Left ventricle myocardium inferior (tissue), 1 donor: ENCODE measurements around the gene AQP4. TPM values are rescaled to one million over a fixed set of nuclear protein-coding genes. Genes with fewer than 3 reads are reported as not detected.

ENCODE experiments used
- DNase-seq: peaks from one replicate; pipeline ENCODE4 v3.0.0-alpha.2; 2020
- H3K27ac ChIP-seq: fragments of 200-600 bp; replicated peaks from 2 replicates; pipeline ENCODE4 v1.8.0; 2021
- H3K27me3 ChIP-seq: fragments of 200-600 bp; 2 replicates; pipeline ENCODE4 v1.8.0; 2021; ENCODE audit warnings: low read depth
- H3K36me3 ChIP-seq: fragments of 200-600 bp; 2 replicates; pipeline ENCODE4 v1.8.0; 2021
- H3K4me1 ChIP-seq: fragments of 200-600 bp; 2 replicates; pipeline ENCODE4 v1.8.0; 2021
- H3K4me3 ChIP-seq: fragments of 200-600 bp; 2 replicates; pipeline ENCODE4 v1.8.0; 2021; ENCODE audit warnings: mild to moderate bottlenecking, moderate library complexity
- H3K9me3 ChIP-seq: fragments of 200-600 bp; replicated peaks from 2 replicates; pipeline ENCODE4 v1.8.0; 2021
- intact Hi-C: fragments of 100-400 bp; cut with micrococcal nuclease; formaldehyde crosslinking; loops from one replicate; pipeline ENCODE4 v1.11.0; 2022
- long read RNA-seq: library from polyadenylated mRNA; unstranded; transcript quantifications from one replicate; pipeline ENCODE4 v2.0.0, GENCODE V29; 2021
- total RNA-seq: library from RNA; stranded (reverse); fragmentation: NEBNext Ultra II Directional; extraction: Animal tissue kit (Norgen Biotek cat#: 25700); gene quantifications from one replicate; pipeline ENCODE4 v1.2.1, GENCODE V29; 2021
- TF ChIP-seq, protein P1 (sequence below): fragments of 200-600 bp; IDR thresholded peaks from 2 replicates; pipeline ENCODE4 v1.8.0; 2021; ENCODE audit warnings: antibody characterized with exemption, mild to moderate bottlenecking, borderline replicate concordance
- donor health status: DM: no; HTN: yes; CAD: no; lungs with severe emphysema.

The AQP4 gene, protein sequence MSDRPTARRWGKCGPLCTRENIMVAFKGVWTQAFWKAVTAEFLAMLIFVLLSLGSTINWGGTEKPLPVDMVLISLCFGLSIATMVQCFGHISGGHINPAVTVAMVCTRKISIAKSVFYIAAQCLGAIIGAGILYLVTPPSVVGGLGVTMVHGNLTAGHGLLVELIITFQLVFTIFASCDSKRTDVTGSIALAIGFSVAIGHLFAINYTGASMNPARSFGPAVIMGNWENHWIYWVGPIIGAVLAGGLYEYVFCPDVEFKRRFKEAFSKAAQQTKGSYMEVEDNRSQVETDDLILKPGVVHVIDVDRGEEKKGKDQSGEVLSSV
- 1.9 TPM for total RNA-seq
- long read RNA-seq, partial matches to known transcripts: 0 of 3 reads
- long read RNA-seq, other reads (novel, unspliced or antisense): 3 of 3 reads

DNA sequence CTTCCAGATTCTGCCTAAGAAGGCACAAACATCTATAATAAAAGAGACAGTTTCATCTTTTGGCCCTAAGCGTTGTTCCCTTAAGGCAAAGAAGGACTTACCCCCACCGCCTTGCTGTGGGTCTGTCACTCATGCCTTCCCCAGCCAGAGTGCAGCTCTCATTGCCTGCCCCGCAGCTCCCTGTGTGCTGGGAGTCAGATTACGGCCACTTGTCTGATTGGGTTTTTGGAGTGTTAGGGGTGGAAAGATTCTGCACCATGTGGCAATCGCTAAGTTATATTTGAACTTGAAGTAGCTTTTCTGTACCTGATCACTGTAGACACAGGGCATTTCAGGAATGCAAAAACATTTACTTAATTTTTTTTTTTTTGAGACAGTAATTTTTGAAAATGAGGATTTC is at the start of gene AQP4:
TSS of gene AQP4 (minus strand) at position 151 of the 400 bp plus-strand sequence. CDS start at position 133, 18 bp downstream.
- Histone ChIP-seq H3K4me1 (peaks cover 42% of the 10 kb centered on the region), H3K36me3 (no peaks in the 10 kb centered on the region), H3K27me3 (no peaks in the 10 kb centered on the region), H3K27ac (peak within 1 kb of the TSS; percentile 81), H3K4me3 (peak within 1 kb of the TSS; percentile 65), H3K9me3 (no peaks in the 10 kb centered on the region)
- intact Hi-C loops: no loop called here
- TF ChIP-seq, protein P1, sequence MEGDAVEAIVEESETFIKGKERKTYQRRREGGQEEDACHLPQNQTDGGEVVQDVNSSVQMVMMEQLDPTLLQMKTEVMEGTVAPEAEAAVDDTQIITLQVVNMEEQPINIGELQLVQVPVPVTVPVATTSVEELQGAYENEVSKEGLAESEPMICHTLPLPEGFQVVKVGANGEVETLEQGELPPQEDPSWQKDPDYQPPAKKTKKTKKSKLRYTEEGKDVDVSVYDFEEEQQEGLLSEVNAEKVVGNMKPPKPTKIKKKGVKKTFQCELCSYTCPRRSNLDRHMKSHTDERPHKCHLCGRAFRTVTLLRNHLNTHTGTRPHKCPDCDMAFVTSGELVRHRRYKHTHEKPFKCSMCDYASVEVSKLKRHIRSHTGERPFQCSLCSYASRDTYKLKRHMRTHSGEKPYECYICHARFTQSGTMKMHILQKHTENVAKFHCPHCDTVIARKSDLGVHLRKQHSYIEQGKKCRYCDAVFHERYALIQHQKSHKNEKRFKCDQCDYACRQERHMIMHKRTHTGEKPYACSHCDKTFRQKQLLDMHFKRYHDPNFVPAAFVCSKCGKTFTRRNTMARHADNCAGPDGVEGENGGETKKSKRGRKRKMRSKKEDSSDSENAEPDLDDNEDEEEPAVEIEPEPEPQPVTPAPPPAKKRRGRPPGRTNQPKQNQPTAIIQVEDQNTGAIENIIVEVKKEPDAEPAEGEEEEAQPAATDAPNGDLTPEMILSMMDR: no peak
- peak; percentile 45 for DNase-seq

DNA sequence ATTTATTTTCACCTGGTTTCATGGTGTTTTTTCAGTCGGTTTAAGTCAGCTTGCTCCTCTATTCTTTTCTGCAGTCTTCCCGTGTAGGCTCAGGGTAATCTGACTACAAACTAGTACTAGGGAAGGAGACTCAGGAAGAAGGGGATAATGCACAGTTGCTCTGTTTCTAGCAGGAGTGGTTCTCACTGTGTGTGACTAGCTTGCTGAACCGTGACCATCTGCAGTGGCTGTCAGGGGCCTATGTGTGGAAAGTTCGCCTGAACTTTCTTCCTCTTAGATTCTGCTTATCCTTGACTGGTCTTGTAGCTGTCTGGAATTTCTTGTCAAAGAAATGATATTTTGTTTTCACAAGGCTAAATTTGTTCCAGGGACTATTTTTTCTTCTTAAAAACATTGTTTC is 46.3 kb upstream of the AQP4 start:
- H3K9me3 ChIP-seq: no peaks in the 10 kb centered on the region
- H3K27ac ChIP-seq: no peak overlapping the region
- no peak overlapping the region for H3K4me3 ChIP-seq
- DNase-seq: no peak
- intact Hi-C loops: no loop called here
- peaks cover 6% of the 10 kb centered on the region for H3K4me1 ChIP-seq
- H3K36me3 ChIP-seq: no peaks in the 10 kb centered on the region
- TF ChIP-seq, protein P1: no peak
- H3K27me3 ChIP-seq: no peaks in the 10 kb centered on the region

DNA sequence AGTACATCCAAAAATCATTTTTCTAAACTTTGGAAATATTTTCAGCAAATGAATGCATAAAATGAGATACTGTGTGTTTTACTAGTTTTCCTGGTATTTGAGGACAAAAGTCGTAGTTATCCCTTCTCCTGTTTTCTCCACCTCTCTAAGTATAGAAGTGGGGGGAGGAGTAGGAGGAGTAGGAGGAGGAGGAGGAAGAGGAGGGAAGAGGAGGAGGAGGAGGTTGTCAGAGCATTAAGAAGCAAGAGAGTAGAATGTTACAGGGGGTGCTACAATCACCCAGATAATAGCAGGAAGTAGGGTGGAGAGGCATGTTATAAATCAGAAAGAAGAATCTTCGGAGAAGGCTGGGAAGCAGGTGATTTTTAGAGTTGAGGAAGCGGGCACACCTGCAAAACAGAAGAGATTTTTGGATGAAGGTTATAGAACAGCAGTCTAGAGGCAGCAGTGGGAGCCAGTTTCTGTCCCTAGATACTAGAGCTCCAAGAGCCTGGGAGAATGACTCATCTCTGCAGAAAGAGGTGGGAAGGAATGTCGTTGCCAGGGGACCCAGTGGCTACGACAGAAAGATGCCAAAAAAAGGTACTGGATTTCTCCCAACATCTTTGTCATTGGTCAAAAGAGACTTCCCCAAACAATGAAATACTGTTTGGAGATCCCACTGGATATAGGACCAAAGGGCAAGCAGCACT is 44.2 kb upstream of the AQP4 start:
- intact Hi-C loops: no loop called here

DNA sequence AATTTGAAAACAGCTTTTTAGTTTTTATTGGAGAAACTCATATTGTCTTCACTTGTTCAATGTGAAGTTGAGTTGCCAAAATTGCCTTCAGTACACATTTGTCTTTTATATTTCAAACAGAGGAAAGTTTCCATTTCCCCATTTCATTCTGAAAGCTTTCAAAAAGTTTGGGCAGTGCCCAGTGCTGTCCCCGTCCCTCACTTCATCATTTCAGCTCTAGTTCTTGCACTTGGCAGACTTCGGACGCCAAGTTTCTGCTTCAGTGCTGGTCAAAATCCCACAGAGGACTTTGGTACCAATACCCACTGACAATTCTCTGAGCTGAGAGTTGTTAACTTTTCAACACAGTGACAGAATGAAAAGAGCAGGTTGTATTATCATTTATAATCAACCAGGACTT is 43.4 kb upstream of the AQP4 start:
- intact Hi-C loops: no loop called here

More for the DNA sequence above, 44.2 kb upstream of the AQP4 start:
- Histone ChIP-seq H3K27me3 (no peaks in the 10 kb centered on the region), H3K36me3 (no peaks in the 10 kb centered on the region), H3K9me3 (no peaks in the 10 kb centered on the region), H3K4me3 (no peak overlapping the region), H3K4me1 (peaks cover 6% of the 10 kb centered on the region), H3K27ac (no peak overlapping the region)
- DNase-seq: no peak
- TF ChIP-seq, protein P1: no peak

DNA sequence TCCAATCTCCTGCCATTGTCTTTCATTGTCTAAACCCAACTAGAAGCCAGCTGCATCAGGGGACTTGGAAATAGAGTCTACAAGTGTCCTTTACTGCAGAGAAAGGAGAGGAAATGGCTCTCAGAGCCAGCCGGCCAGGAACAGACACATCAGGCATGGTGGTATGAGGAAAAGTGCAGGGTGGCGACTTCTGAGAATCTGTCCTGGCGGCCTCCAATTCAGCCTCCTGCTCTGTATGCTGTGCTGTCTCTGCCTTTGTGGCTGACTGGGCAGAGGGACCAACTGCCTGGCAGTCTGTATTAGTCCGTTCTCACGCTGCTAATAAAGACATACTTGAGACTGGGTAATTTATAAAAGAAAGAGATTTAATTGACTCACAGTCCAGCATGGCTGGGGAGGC is 36.8 kb upstream of the AQP4 start:
- intact Hi-C loops: no loop called here
- TF ChIP-seq, protein P1: no peak

More for the DNA sequence above, 43.4 kb upstream of the AQP4 start:
- H3K27ac ChIP-seq: no peak overlapping the region
- H3K4me1 ChIP-seq: peaks cover 6% of the 10 kb centered on the region
- H3K27me3 ChIP-seq: no peaks in the 10 kb centered on the region
- DNase-seq: no peak
- peaks cover 2% of the 10 kb centered on the region for H3K9me3 ChIP-seq
- H3K36me3 ChIP-seq: no peaks in the 10 kb centered on the region
- TF ChIP-seq, protein P1: no peak
- no peak overlapping the region for H3K4me3 ChIP-seq

More for the DNA sequence above, 36.8 kb upstream of the AQP4 start:
- Histone ChIP-seq H3K36me3 (no peaks in the 10 kb centered on the region), H3K27ac (no peak overlapping the region), H3K9me3 (peaks cover 14% of the 10 kb centered on the region), H3K4me1 (no peaks in the 10 kb centered on the region), H3K27me3 (no peaks in the 10 kb centered on the region), H3K4me3 (no peak overlapping the region)
- no peak for DNase-seq
